C4-2B (cell line): ENCODE results near the gene C10orf105.

Source experiments
- CTCF ChIP-seq: fragments of 450-650 bp; conservative IDR thresholded peaks from 2 replicates; pipeline ENCODE4 v1.5.1; 2017; ENCODE audit warnings: mild to moderate bottlenecking
- ZFX ChIP-seq: fragments of 450-650 bp; IDR thresholded peaks from 2 replicates; pipeline ENCODE4 v1.6.1; 2017

GRCh38 chr10:71734797-71735196 lies 15.2 kb upstream of the C10orf105 start:
- TF ChIP-seq CTCF = no peak
- no peak for TF ChIP-seq ZFX
